ENCODE results near the gene CCDC69.

The CCDC69 gene

DNA sequence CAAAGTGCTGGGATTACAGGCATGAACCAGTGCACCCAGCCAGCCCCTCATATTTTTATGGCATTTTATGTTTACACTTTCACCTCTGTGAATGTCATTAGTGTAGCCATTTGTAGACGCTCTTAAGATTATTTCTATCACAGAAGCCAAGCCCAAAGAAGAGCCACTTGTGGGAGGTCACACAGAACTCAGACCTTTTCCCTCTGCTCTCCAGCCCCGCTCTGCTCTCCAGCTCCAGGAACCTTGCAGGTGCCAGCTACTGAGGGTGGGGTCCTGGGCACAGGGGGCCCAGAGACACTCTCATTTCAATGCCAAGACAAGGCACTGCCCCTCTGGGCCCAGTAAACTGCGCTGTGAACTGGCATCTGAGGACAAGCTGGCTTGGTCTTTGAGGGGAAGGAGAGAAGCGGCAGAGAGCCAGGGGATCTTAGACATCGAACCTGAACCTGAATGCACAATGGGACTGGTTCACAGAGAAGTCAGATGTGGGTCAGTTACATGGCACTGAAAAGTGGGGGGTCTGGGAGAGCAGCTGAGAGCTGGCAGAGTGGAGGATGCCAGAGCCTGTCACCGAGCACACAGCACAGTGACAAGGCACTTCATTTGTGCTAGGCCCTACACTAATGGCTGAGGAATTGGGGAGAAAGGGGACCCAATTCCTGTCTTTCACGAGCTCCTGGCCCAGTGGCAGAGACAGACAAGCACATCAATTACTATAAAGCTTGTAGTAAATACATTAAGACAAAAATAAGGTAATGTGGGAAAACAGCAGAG, 83.0 kb downstream of the CCDC69 start:
- TF ChIP-seq, protein P1, sequence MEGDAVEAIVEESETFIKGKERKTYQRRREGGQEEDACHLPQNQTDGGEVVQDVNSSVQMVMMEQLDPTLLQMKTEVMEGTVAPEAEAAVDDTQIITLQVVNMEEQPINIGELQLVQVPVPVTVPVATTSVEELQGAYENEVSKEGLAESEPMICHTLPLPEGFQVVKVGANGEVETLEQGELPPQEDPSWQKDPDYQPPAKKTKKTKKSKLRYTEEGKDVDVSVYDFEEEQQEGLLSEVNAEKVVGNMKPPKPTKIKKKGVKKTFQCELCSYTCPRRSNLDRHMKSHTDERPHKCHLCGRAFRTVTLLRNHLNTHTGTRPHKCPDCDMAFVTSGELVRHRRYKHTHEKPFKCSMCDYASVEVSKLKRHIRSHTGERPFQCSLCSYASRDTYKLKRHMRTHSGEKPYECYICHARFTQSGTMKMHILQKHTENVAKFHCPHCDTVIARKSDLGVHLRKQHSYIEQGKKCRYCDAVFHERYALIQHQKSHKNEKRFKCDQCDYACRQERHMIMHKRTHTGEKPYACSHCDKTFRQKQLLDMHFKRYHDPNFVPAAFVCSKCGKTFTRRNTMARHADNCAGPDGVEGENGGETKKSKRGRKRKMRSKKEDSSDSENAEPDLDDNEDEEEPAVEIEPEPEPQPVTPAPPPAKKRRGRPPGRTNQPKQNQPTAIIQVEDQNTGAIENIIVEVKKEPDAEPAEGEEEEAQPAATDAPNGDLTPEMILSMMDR (IDR thresholded peaks at IDR 0.05), result no peak

DNA sequence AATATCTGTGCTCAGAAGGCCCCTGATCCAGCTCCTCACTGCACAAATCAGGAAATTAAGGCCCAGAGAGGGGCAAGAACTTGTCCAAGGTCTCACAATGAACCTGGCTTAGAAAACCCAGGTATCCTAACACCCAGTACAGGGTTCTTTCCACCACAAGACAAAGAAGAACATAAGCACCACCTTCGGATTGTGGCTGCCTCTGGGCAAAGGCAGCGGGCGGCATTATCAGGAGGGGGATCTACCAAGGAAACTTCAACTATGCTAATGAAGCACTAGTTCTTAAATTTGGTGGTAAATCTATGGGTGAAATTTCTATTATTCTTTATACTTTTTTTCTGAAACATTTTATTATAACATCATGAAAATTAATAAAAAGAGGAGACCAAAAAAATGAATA, 84.2 kb downstream of the CCDC69 start:
- TF ChIP-seq, protein P1 (IDR thresholded peaks at IDR 0.05), result no peak

DNA sequence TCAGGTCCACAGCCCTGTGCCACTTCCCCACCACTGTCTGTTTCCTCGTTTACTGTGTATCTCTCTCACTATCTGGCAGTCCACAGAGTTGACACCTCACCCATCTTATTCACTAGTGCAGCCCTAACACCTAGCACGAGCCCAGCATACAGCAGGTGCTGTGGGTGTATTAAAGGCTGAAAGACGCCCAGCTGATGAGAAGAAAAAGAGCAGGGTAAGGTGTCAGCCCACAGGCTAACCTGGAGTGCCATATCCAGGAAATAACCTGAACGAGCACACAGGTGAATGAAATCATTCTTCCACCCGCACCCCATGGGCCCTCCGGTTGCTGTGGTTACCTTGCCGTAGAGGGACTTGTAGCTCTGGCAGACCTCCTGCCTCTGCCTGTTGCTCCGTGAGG, 84.9 kb downstream of the CCDC69 start:
- TF ChIP-seq, protein P1 (IDR thresholded peaks at IDR 0.05), result no peak

DNA sequence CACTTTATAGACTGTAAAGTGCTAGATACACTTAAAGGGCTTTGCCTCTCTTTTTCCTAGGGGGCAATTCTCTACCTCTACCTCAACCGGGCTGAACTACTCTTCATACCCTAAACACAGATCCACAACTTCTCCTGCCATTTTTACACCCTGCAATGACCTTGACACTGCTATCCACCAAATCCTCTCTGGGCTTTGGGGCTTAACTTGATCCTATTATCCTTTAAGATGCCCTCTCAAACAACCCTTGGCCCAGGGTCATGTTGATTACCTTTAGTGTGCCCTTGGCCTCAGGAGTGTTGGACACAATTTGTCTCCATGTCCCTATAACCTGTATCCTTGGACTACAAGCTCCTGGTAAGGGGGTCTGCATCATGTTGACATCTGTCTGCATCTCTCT, 85.8 kb downstream of the CCDC69 start:
- TF ChIP-seq, protein P1 (IDR thresholded peaks at IDR 0.05), result no peak

DNA sequence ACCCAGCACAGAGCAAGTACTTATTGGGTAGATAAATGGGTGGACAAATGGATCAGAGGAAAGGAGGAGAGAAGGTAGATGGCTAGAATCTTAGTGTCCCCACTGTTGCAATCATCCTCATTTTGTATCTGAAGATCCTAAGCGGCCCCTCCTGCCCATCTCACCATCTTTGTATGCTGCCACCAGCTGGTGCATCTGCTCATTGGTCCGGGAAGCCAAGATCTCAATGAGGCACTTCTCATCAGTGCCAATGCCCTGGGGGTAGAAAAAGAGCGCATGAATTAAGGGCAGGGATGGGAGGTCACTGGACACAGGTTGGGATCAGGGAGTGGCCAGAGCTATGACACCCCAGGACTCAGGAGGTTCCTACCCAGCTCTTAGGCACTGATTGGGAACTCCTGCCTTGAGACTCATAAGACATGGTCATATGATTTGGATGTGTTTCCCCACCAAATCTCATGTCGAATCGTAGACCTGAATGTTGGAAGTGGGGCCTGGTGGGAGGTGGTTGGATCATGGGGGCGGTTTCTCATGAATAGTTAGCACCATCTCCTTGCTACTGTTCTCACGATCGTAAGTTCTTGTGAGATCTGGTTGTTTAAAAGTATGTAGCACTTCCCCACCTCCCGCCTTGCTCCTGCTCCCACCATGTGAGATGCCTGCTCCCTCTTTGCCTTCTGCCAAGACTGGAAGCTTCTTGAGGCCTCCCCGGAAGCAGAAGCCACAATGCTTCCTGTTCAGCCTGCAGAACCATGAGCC, 86.6 kb downstream of the CCDC69 start:
- TF ChIP-seq, protein P1 (IDR thresholded peaks at IDR 0.05), result no peak

DNA sequence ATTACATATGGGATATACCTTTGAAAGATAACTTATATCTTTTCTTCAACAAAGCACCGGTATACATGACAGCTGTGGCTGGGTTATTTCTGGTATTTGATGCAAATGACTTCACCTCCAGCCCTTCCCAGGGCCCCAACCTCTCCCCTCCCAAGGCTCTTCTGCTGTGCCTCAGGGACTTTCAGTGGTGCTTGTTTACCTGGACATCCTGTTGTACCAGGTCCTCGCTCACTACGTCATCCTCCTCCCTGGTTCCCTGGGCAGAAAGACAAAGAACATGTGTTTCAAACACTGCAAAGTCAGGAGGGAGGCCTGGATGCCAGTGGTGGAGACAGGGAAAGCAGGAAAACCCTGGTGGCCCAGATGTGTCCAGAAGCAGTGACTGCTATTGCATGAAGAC, 89.7 kb downstream of the CCDC69 start:
- TF ChIP-seq, protein P1 (IDR thresholded peaks at IDR 0.05), result no peak

DNA sequence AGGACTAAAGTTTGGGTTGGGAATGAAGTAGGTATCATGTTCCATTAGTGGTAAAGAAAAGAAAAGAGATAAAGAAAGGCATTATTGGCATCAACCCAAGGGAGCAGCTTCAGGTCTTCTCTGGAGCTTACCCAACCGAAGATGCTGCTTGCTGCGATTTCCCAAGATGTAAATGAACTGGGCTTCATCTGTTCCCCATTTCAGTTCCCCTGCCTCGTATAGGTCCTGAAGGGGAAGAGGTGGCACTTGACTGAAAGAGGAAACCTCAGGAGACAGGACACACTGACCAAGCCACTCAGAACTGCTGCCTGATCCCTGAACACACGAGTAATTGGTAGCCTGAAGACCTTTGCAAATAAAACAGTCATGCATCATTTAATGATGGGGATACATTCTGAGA, 90.9 kb downstream of the CCDC69 start:
- TF ChIP-seq, protein P1 (IDR thresholded peaks at IDR 0.05), result no peak
